Tibial nerve (tissue), 4 donors: ENCODE measurements around the gene MEGF6. TPM values are rescaled to one million over a fixed set of nuclear protein-coding genes. Genes with fewer than 3 reads are reported as not detected.

Experiments used
- DNase-seq, 2 donors: peaks; one replicate each; pipeline ENCODE4 v3.0.0-alpha.2; 2019; ENCODE audit warnings: low spot score in 2 of 2
- H3K27ac ChIP-seq, 4 donors: fragments of 200-600 bp; sonication (generic) in 3 of 4; one replicate each; pipeline ENCODE4 v1.5.1; 2017 to 2019; ENCODE audit warnings: mild to moderate bottlenecking in 1 of 4
- H3K27me3 ChIP-seq, 2 donors: fragments of 200-600 bp; sonication (generic) in 1 of 2; one replicate each; pipeline versions ENCODE4 v1.5.1 to v1.6.0; 2017 to 2019
- H3K36me3 ChIP-seq, 3 donors: fragments of 200-600 bp; sonication (generic); one replicate each; pipeline ENCODE4 v1.5.1; 2018 to 2019
- H3K4me1 ChIP-seq, 4 donors: fragments of 200-600 bp; sonication (generic) in 3 of 4; one replicate each; pipeline ENCODE4 v1.5.1; 2017 to 2019
- H3K4me3 ChIP-seq, 4 donors: fragments of 200-600 bp; sonication (generic) in 3 of 4; one replicate each; pipeline ENCODE4 v1.5.1; 2017 to 2019; ENCODE audit warnings: mild to moderate bottlenecking in 1 of 4, moderate library complexity in 1 of 4
- H3K9me3 ChIP-seq, 4 donors: fragments of 200-600 bp; sonication (generic) in 3 of 4; one replicate each; pipeline ENCODE4 v1.5.1; 2017 to 2019
- EP300 ChIP-seq, 2 donors: sonication (generic); formaldehyde crosslinking; IDR thresholded peaks; one replicate each; pipeline ENCODE4 v1.6.1; 2017; ENCODE audit warnings: antibody characterized with exemption in 2 of 2, mild to moderate bottlenecking in 1 of 2
- POLR2A ChIP-seq, 2 donors: fragments of 450-650 bp; IDR thresholded peaks; one replicate each; pipeline ENCODE4 v1.6.1; 2017; ENCODE audit warnings: antibody characterized with exemption in 2 of 2, mild to moderate bottlenecking in 2 of 2, moderate library complexity in 2 of 2
- WGBS, 2 donors: methylation state at CpG; one replicate each; pipeline ENCODE4 v1.1.5; 2018; 5-methylcytosine and 5-hydroxymethylcytosine counted together
- total RNA-seq, 4 donors: library from RNA; depleted of rRNA; stranded (reverse); fragments of >200 nt; gene quantifications; one replicate each; pipeline ENCODE4 v1.1.0, GENCODE V29; 2016
- TF ChIP-seq, protein P1 (sequence below), 5 experiments: fragments of 200-600 bp in 3 of 5; fragments of 450-650 bp in 2 of 5; sonication (generic) in 3 of 5; IDR thresholded peaks; one replicate each; pipeline ENCODE4 v1.5.1; 2016 to 2019; ENCODE audit warnings: antibody characterized with exemption in 5 of 5, mild to moderate bottlenecking in 3 of 5, moderate library complexity in 2 of 5

Gene MEGF6
- total RNA-seq, 4 donors from 2014 or later, result 25.3 to 63.3 (median 42.8) TPM

DNA sequence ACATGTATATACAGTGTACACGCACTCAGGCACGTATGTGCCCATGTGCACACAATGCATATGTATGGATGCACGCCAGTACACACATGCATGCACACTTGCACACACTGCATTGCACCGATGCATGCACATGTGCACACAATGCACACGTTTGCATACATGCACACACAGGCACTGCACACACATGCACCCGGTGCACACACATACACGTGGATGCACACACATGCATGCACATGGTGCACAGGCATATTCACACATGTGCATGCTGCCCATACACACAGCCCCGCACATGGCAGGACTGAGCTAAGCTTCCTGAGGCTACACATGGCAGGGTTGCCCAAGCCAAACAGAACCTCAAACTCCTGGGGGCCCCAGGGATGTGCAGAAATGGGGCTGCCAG lies 137.3 kb downstream of the MEGF6 start:
- H3K27ac ChIP-seq, result peak overlapping the region in 2 of 4 donors; percentile 69 to 92
- no peaks in the 10 kb centered on the region for H3K9me3 ChIP-seq
- no peaks in the 10 kb centered on the region for H3K27me3 ChIP-seq
- WGBS, 2 donors, result 76 to 95% methylated on average over 8 of the region's 8 CpGs
- no peak for TF ChIP-seq POLR2A (IDR thresholded peaks at IDR 0.05)
- TF ChIP-seq EP300 (IDR thresholded peaks at IDR 0.05), result no peak
- TF ChIP-seq, protein P1, sequence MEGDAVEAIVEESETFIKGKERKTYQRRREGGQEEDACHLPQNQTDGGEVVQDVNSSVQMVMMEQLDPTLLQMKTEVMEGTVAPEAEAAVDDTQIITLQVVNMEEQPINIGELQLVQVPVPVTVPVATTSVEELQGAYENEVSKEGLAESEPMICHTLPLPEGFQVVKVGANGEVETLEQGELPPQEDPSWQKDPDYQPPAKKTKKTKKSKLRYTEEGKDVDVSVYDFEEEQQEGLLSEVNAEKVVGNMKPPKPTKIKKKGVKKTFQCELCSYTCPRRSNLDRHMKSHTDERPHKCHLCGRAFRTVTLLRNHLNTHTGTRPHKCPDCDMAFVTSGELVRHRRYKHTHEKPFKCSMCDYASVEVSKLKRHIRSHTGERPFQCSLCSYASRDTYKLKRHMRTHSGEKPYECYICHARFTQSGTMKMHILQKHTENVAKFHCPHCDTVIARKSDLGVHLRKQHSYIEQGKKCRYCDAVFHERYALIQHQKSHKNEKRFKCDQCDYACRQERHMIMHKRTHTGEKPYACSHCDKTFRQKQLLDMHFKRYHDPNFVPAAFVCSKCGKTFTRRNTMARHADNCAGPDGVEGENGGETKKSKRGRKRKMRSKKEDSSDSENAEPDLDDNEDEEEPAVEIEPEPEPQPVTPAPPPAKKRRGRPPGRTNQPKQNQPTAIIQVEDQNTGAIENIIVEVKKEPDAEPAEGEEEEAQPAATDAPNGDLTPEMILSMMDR (IDR thresholded peaks at IDR 0.05), result no peak
- peaks cover 0 to 52% (median 29%) of the 10 kb centered on the region in 4 donors for H3K4me1 ChIP-seq
- H3K36me3 ChIP-seq, result peaks cover 0 to 20% (median 0%) of the 10 kb centered on the region in 3 donors
- H3K4me3 ChIP-seq, result no peak overlapping the region
- DNase-seq, result no peak

DNA sequence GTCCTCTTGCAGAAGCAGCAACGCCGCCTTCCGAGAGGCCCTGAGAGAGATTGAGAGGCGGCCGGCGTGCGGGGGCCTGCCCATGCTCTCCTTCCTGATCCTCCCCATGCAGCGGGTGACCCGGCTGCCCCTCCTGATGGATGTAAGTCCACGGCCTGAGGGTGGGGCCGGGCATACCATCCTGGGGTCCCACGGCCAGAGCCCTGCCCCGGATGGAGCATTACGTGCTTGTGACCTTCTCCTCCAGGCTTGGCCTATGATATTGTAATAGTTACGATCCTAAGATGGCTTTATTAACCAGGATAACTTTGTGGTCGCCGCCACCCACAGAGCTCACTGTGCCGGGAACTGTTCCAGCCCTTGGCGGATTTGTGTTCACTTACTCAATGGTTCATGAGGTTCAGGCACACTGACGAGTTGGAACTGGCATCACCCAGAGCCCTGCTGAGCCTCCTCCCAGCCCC lies 137.9 kb downstream of the MEGF6 start:
- Histone ChIP-seq H3K36me3 (peaks cover 0 to 14% (median 0%) of the 10 kb centered on the region in 3 donors), H3K4me3 (no peak overlapping the region), H3K27me3 (no peaks in the 10 kb centered on the region), H3K27ac (peak overlapping the region; percentile 28 to 92 (median 64)), H3K9me3 (no peaks in the 10 kb centered on the region), H3K4me1 (peaks cover 0 to 58% (median 32%) of the 10 kb centered on the region in 4 donors)
- TF ChIP-seq POLR2A (IDR thresholded peaks at IDR 0.05) (no peak), EP300 (IDR thresholded peaks at IDR 0.05) (peak in 1 of 2 donors; percentile 26)
- TF ChIP-seq, protein P1 (IDR thresholded peaks at IDR 0.05), result no peak
- peak in 1 of 2 donors; percentile 29 for DNase-seq
- WGBS, 2 donors, result 24 to 40% methylated on average over 16 to 18 of the region's 20 CpGs

DNA sequence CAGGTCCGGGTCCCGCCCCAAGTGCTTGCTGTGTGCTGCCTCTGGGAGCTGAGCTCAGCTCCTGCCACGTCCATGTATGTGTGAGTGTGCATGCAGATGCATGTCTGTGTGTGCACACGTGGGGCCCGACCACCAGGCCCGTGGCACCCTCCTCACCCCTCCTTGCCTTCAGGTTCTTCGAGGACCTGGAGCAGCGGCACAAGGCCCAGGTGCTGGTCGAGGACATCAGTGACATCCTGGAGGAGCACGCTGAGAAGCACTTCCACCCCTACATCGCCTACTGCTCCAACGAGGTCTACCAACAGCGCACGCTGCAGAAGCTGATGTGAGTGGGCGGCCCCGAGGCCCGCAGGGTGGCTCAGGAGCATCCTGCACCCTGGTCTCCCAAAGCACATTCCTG lies 138.4 kb downstream of the MEGF6 start:
- Histone ChIP-seq H3K27ac (peak overlapping the region; percentile 58 to 92 (median 76)), H3K4me3 (no peak overlapping the region), H3K9me3 (no peaks in the 10 kb centered on the region), H3K36me3 (peaks cover 0 to 9% (median 0%) of the 10 kb centered on the region in 3 donors), H3K27me3 (no peaks in the 10 kb centered on the region), H3K4me1 (peaks cover 0 to 63% (median 34%) of the 10 kb centered on the region in 4 donors)
- no peak for DNase-seq
- WGBS, 2 donors, result 60 to 76% methylated on average over 9 to 17 of the region's 17 CpGs
- TF ChIP-seq, protein P1 (IDR thresholded peaks at IDR 0.05), result no peak
- TF ChIP-seq EP300 (IDR thresholded peaks at IDR 0.05) (no peak), POLR2A (IDR thresholded peaks at IDR 0.05) (no peak)

DNA sequence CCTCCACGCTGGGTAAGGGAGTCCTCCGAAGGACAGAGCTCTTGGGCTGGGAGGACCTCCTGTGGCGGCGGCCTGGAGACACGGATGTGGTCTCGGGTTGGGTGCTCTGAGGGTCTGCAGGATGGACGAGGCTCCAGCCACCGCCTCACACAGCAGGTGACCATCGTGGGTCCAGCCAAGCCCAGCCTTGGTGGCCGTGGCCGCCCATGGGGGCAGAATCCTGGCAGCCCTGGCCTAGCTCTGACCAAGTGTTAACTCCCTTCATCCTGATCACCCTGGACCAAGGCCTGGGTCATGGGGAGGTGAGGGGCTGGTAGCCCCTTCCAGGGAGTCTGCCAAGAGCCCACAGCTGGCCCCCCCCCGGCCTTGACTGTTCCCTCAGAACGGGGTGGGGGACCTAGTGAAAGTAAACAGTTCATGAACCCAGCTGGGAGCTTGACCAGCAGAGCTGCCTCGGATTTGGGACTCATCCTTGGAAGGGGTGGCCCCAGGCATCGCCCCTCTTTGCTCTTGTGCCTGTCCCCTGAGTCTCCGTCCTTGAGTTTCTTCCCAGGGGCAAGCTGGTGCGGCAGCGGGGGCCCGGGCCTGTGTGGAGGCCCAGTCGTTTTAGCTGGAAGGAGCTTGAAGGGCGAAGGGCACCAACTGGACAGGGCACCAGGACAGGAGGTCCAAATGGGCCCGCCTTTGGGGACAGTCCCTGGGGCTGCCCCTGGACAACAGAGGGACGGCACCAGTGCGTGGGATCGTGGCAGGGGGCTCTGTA lies 139.0 kb downstream of the MEGF6 start:
- TF ChIP-seq, protein P1 (IDR thresholded peaks at IDR 0.05), result peak in 1 of 5 experiments; percentile 4
- TF ChIP-seq POLR2A (IDR thresholded peaks at IDR 0.05), result no peak
- Histone ChIP-seq H3K9me3 (no peaks in the 10 kb centered on the region), H3K27me3 (no peaks in the 10 kb centered on the region), H3K4me1 (peaks cover 0 to 69% (median 34%) of the 10 kb centered on the region in 4 donors), H3K36me3 (peaks cover 0 to 2% (median 0%) of the 10 kb centered on the region in 3 donors), H3K4me3 (no peak overlapping the region), H3K27ac (peak overlapping the region; percentile 58 to 92 (median 76))
- no peak for DNase-seq
- WGBS, 2 donors, result 48 to 56% methylated on average over 18 to 23 of the region's 25 CpGs
